K562 (cell line): ENCODE data around the gene GEN1. TPM values are rescaled to one million over a fixed set of nuclear protein-coding genes. Genes with fewer than 3 reads are reported as not detected.

Experiments
- BDP1 ChIP-seq: IDR thresholded peaks from 3 replicates; pipeline ENCODE4 v1.6.1; 2011; ENCODE audit not compliant: insufficient read length, insufficient read depth
- CBFA2T3 ChIP-seq: fragments of 450-650 bp; IDR thresholded peaks from 2 replicates; pipeline ENCODE4 v1.6.1; 2017
- CBFB ChIP-seq: sonication (generic); formaldehyde crosslinking; IDR thresholded peaks from 2 replicates; pipeline ENCODE4 v1.4.0; 2020; ENCODE audit warnings: mild to moderate bottlenecking, missing genetic modification reagents
- CBX2 ChIP-seq: fragments of 200-600 bp; sonication (generic); IDR thresholded peaks from one replicate; pipeline ENCODE4 v1.6.1; 2012; ENCODE audit warnings: mild to moderate bottlenecking, low read length, inconsistent platforms; ENCODE audit not compliant: insufficient read depth, poor library complexity, severe bottlenecking
- CBX8 ChIP-seq: fragments of 200-600 bp; sonication (generic); IDR thresholded peaks from 2 replicates; pipeline ENCODE4 v1.6.1; 2012; ENCODE audit warnings: borderline replicate concordance, mixed run types, low read depth, mild to moderate bottlenecking, moderate library complexity, mixed read lengths, low read length, control low read depth, inconsistent platforms; ENCODE audit not compliant: poor library complexity, severe bottlenecking; ENCODE audit errors: extremely low read depth
- CREBBP ChIP-seq: IDR thresholded peaks from one replicate; pipeline ENCODE4 v1.6.1; 2012; ENCODE audit warnings: low read depth, mild to moderate bottlenecking, control low read depth, inconsistent platforms, low read length
- E2F3 ChIP-seq: fragments of 250-450 bp; sonication (Bioruptor Pico); IDR thresholded peaks from 2 replicates; pipeline ENCODE4 v1.4.0; 2020; ENCODE audit warnings: mild to moderate bottlenecking
- EHMT2 ChIP-seq: fragments of 450-650 bp; IDR thresholded peaks from 2 replicates; pipeline ENCODE4 v1.6.1; 2018; ENCODE audit warnings: antibody characterized with exemption
- FOS ChIP-seq: IDR thresholded peaks from 3 replicates; pipeline ENCODE4 v1.6.1; 2011; ENCODE audit not compliant: insufficient read length; ENCODE audit errors: extremely low read depth
- L3MBTL2 ChIP-seq: fragments of 450-650 bp; IDR thresholded peaks from 2 replicates; pipeline ENCODE4 v1.6.1; 2016; ENCODE audit warnings: mild to moderate bottlenecking, moderate library complexity
- NUFIP1 ChIP-seq: fragments of 450-650 bp; IDR thresholded peaks from 2 replicates; pipeline ENCODE4 v1.6.1; 2018; ENCODE audit not compliant: partially characterized antibody
- PKNOX1 ChIP-seq: fragments of 450-650 bp; IDR thresholded peaks from 2 replicates; pipeline ENCODE4 v1.6.1; 2016
- PTTG1 ChIP-seq: fragments of 450-650 bp; IDR thresholded peaks from 2 replicates; pipeline ENCODE4 v1.6.1; 2016; ENCODE audit warnings: low read depth, mild to moderate bottlenecking, missing genetic modification characterization, missing compliant biosample characterization
- RBFOX2 ChIP-seq: fragments of 200-400 bp; formaldehyde crosslinking; IDR thresholded peaks from 2 replicates; pipeline ENCODE4 v1.6.1; 2017; ENCODE audit warnings: low read depth, mild to moderate bottlenecking, low read length, moderate library complexity
- SETDB1 ChIP-seq: IDR thresholded peaks from one replicate; pipeline ENCODE4 v1.6.1; 2012; ENCODE audit warnings: low read length, control low read depth, inconsistent platforms
- TAF1 ChIP-seq: IDR thresholded peaks from 2 replicates; pipeline ENCODE4 v1.6.1; 2011; ENCODE audit warnings: mild to moderate bottlenecking, low read length, moderate library complexity; ENCODE audit not compliant: insufficient read depth, control insufficient read depth, severe bottlenecking; ENCODE audit errors: extremely low read depth
- TAF9B ChIP-seq: fragments of 450-650 bp; IDR thresholded peaks from 2 replicates; pipeline ENCODE4 v1.6.1; 2018; ENCODE audit warnings: mild to moderate bottlenecking; ENCODE audit not compliant: partially characterized antibody
- TBP ChIP-seq: optimal IDR thresholded peaks from 2 replicates; pipeline ENCODE3; 2011; ENCODE audit warnings: low read depth, low read length, improper control_type of control experiment
- TEAD1 ChIP-seq, 2 experiments: fragments of 450-650 bp in 1 of 2; sonication (generic) in 1 of 2; formaldehyde crosslinking; IDR thresholded peaks; 2 replicates each; pipeline versions ENCODE4 v1.4.0 to v1.8.0; 2020 to 2022; ENCODE audit warnings: mild to moderate bottlenecking in 2 of 2, missing genetic modification reagents in 1 of 2
- TFAP4 ChIP-seq: sonication (generic); formaldehyde crosslinking; IDR thresholded peaks from 2 replicates; pipeline ENCODE4 v1.8.0; 2022; ENCODE audit warnings: missing genetic modification reagents, mild to moderate bottlenecking, moderate library complexity, borderline replicate concordance
- ZC3H11A ChIP-seq: IDR thresholded peaks from 2 replicates; pipeline ENCODE4 v1.6.1; 2012; ENCODE audit warnings: low read depth, low read length, improper control_type of control experiment
- ZFX ChIP-seq: sonication (generic); formaldehyde crosslinking; IDR thresholded peaks from 2 replicates; pipeline ENCODE4 v1.8.0; 2022; ENCODE audit warnings: mild to moderate bottlenecking, missing genetic modification reagents, moderate library complexity
- ZNF133 ChIP-seq: fragments of 250-450 bp; sonication (Bioruptor Pico); IDR thresholded peaks from 2 replicates; pipeline ENCODE4 v1.4.0; 2020; ENCODE audit warnings: mild to moderate bottlenecking
- ZNF324 ChIP-seq: fragments of 250-450 bp; sonication (Bioruptor Pico); IDR thresholded peaks from 2 replicates; pipeline ENCODE4 v1.4.0; 2020; ENCODE audit warnings: mild to moderate bottlenecking
- ZNF384 ChIP-seq: IDR thresholded peaks from 2 replicates; pipeline ENCODE4 v1.6.1; 2012; ENCODE audit warnings: low read depth, low read length, improper control_type of control experiment
- ZNF445 ChIP-seq: fragments of 250-450 bp; sonication (Bioruptor Pico); IDR thresholded peaks from 2 replicates; pipeline ENCODE4 v1.4.0; 2020; ENCODE audit warnings: low read depth, mild to moderate bottlenecking, moderate library complexity
- ZNF511 ChIP-seq: sonication (generic); formaldehyde crosslinking; IDR thresholded peaks from 2 replicates; pipeline ENCODE4 v1.8.0; 2022; ENCODE audit warnings: mild to moderate bottlenecking, missing genetic modification reagents
- polyA plus RNA-seq, 8 experiments: library from polyadenylated mRNA; depleted of rRNA in 4 of 8; stranded (reverse) in 5 of 8; unstranded in 3 of 8; fragments of >200 nt; fragmentation: Nextera tagmentation in 2 of 8; fragmentation: Illumina TruSeq in 1 of 8; extraction: Ambion mirVana in 2 of 8; extraction: Trizol in 1 of 8; gene quantifications; 2 replicates each; pipeline versions ENCODE4 v1.2.1 to v1.2.3, GENCODE V29; 2011 to 2014; ENCODE audit warnings: inconsistent platforms in 1 of 8, missing spikeins in 1 of 8
- total RNA-seq, 7 experiments: library from RNA; depleted of rRNA in 6 of 7; stranded (reverse); fragments of >200 nt in 6 of 7; fragmentation: Illumina TruSeq in 2 of 7; extraction: Trizol in 2 of 7; gene quantifications; 2 replicates each; pipeline versions ENCODE4 v1.2.1 to v1.2.3, GENCODE V29; 2011 to 2021; ENCODE audit warnings: low replicate concordance in 1 of 7

The GEN1 gene
- total and polyA plus RNA-seq, 9 of the 15 experiments (the other 6 are each of a cell fraction or from before 2014, with no cell fraction given) = 8.6 to 39.7 (median 24.5) TPM

- TF ChIP-seq SETDB1 = no peak
- TF ChIP-seq CBX2 = no peak
- no peak for TF ChIP-seq PKNOX1
- TF ChIP-seq TEAD1 (CRISPR knock-in tag; IDR thresholded peaks at IDR 0.05) = 0 out of 4 replicates have a peak, but pooled peaks of 1 of the 2 experiments have one; percentile 55
- no peak for TF ChIP-seq ZNF133
- TF ChIP-seq ZNF511 = 0 out of 2 replicates have a peak, but pooled peaks have one; percentile 51
- no peak for TF ChIP-seq CBFA2T3
- TF ChIP-seq CBX8 = no peak
- peak; percentile 62 for TF ChIP-seq L3MBTL2
- no peak for TF ChIP-seq NUFIP1
- peak; percentile 60 for TF ChIP-seq TBP
- TF ChIP-seq CBFB = 0 out of 2 replicates have a peak, but pooled peaks have one; percentile 38
- no peak for TF ChIP-seq ZNF384
- no peak for TF ChIP-seq ZC3H11A
- no peak for TF ChIP-seq EHMT2
- TF ChIP-seq RBFOX2 = peak; percentile 85
- no peak for TF ChIP-seq ZNF445 (CRISPR knock-in tag)
- TF ChIP-seq TAF1 = no peak
- no peak for TF ChIP-seq CREBBP
- 0 out of 2 replicates have a peak, but pooled peaks have one; percentile 29 for TF ChIP-seq TFAP4 (CRISPR knock-in tag)
- peak; percentile 47 for TF ChIP-seq ZFX
- no peak for TF ChIP-seq BDP1
- 0 out of 2 replicates have a peak, but pooled peaks have one; percentile 63 for TF ChIP-seq E2F3 (CRISPR knock-in tag)
- TF ChIP-seq PTTG1 (tag) = no peak
- TF ChIP-seq FOS = no peak
- TF ChIP-seq ZNF324 (CRISPR knock-in tag) = no peak
- TF ChIP-seq TAF9B = no peak
Measured at GRCh38 chr2:17752892-17753802, 791 bp upstream of the GEN1 start (continued).
